Renal cortical epithelial cell (primary cell): Measurements from ENCODE around the gene VPS25. TPM values are rescaled to one million over a fixed set of nuclear protein-coding genes. Genes with fewer than 3 reads are reported as not detected.
"Not testable (repeated sequence)": the region's sequence is repeated elsewhere in the genome, so short reads cannot be mapped to it uniquely, and the experiment has no call there.

Source experiments
- DNase-seq: peaks from one replicate; pipeline ENCODE4 v3.0.0-alpha.2; 2011; ENCODE audit warnings: low read depth
- total RNA-seq: library from RNA; depleted of rRNA; stranded (reverse); fragments of >200 nt; gene quantifications from 2 replicates; pipeline ENCODE4 v1.2.3, GENCODE V29; 2014

The VPS25 gene
- total RNA-seq, 1 donor from 2014 or later, result 70.5 TPM

DNA sequence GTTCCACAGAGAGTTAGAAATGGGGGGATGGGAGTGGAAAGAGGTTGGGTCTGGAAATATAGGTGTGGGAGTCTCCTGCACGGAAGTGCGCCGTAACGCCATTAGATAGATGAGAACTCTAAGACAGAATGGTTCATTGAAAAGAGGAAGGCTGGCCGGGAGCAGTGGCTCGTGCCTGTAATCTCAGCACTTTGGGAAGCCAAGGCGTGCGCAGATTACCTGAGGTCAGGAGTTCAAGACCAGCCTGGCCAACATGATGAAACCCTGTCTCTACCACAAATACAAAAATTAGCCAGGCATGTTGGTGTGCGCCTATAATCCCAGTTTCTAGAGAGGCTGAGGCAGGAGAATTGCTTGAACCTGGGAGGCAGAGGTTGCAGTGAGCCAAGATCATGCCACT is 5.2 kb upstream of the VPS25 start:
- DNase-seq, result not testable (repeated sequence)

DNA sequence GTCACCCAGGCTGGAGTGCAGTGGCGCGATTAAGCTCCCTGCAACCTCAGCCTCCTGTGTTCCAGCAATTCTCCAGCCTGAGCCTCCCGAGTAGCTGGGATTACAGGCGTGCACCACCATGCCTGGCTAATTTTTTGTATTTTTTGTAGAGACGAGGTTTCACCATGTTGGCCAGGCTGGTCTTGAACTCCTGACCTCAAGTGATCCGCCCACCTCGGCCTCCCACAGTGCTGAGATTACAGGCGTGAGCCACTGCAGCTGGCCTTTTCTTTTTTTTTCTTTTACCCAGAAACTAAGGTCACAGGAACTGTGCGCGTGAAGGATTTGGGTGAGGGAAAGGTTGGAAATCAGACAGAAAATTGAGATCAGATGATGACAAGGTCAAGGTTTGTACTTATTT is 3.3 kb upstream of the VPS25 start:
- not testable (repeated sequence) for DNase-seq

DNA sequence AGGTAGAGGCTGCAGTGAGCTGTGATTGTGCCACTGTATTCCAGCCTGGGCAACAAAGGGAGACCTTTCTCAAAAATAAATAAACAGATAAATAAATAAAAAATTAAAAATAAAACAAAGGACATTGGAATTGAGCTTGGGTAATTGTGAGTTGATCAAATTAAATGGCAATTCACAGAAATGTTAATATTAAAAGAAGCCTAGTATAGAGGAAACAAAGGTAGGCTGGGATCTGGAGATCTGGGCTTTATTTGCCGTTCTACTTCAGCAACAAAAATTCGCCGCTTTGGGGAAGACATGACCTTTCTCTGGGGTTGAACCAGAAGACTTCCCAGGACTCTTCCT is 332 bp upstream of the VPS25 start:
- DNase-seq, result no peak

DNA sequence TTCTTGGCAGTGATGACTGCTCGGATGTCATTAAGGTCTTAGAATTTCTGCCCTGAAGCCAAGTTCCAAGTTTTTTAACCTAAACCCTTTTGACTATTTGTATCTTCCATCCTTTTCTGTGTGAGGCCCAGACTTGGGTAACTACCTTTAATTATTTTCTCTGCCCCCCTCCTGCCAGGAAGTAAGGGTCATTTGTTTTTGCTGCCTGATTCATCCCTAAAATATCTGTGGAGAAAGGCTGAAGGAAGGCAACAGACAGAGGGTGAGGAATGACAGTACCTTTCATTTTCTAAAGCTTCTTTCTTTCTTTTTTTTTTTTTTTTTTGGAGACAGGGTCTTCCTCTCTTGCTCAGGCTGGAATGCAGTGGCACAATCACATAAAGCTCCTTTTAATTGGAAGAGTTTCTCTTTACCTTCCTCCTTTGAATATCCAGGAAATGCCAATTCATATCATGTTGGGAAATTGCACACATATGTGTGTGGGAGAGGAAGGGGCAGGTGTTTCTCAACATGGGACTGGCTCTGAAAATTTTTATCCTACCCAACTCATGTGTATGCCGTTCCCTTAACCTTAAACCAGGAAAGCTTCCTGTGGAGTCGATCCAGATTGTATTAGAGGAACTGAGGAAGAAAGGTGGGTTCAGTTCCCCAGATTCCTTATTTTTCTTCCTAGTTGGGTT is 957 bp downstream of the VPS25 start:
- peak; percentile 79 for DNase-seq

DNA sequence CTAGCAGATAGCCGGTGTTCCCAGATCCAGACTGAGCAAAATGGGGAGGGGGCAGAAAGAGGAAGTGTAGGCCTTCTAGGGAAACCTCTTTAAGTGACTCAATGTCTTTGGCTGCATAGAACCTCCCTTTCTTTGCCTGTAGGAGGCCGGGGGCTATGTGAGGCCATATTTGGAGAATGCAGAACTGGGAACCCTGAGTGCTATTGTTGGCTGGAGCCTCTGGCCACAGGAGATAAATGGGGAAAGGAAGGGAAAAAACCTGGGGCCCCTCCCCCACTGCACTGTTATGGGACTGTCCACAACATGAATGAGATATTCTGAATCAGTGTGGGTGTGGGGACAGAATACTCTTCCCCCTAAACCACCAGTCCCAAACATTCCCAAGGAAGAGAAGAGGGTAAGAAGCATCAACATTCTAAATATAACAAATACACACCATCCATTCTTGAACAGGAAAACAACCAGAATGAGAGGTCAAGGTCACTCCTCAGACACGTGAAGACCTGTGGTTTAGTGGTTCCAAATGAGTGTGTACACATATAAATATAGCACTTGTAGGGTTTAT is 2.4 kb downstream of the VPS25 start:
- DNase-seq, result peak; percentile 45

DNA sequence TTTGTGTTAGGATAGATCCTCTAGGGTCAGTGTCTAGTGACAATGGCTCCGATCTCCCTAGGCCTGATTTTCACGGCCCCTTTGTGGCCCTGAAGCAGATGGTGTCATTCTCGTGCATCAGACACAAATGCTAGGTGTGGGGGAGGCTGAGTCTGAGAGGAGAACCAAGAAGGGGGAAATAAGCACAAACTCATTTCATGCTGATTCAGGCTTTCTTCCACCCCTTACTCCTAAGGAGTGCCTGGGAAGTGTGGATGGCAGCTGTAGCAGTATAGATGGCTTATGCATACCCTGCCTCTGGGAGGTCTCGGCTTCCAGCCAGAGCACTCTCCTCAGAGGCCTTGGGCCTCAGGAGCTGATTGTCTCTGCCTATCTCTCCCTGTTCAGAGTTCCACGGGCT is 5.3 kb downstream of the VPS25 start:
- no peak for DNase-seq

DNA sequence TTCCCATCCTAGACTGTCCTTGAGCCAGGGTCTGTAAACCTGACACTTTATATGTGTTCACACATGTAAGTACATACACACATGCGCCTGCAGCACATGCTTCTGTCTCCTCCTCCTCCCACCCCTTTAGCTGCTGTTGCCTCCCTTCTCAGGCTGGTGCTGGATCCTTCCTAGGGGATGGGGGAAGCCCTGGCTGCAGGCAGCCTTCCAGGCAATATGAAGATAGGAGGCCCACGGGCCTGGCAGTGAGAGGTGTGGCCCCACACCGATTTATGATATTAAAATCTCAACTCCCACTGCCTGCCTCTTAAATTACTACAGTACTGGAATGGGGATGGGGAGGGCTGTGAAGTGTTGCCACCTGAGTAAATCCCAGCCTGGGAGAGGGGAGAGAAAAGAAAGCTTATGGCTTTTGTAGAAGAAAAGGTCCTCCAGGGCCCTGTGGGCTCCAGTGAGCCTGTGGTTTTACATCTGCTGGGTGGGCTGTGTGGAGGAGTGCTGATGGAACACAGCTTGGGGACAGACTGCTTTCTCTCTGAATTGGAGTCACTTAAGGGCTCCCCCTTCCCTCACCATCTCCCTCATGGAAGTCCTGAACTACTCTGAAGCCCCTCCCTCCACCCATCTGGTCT is 6.2 kb downstream of the VPS25 start:
- DNase-seq, result no peak

DNA sequence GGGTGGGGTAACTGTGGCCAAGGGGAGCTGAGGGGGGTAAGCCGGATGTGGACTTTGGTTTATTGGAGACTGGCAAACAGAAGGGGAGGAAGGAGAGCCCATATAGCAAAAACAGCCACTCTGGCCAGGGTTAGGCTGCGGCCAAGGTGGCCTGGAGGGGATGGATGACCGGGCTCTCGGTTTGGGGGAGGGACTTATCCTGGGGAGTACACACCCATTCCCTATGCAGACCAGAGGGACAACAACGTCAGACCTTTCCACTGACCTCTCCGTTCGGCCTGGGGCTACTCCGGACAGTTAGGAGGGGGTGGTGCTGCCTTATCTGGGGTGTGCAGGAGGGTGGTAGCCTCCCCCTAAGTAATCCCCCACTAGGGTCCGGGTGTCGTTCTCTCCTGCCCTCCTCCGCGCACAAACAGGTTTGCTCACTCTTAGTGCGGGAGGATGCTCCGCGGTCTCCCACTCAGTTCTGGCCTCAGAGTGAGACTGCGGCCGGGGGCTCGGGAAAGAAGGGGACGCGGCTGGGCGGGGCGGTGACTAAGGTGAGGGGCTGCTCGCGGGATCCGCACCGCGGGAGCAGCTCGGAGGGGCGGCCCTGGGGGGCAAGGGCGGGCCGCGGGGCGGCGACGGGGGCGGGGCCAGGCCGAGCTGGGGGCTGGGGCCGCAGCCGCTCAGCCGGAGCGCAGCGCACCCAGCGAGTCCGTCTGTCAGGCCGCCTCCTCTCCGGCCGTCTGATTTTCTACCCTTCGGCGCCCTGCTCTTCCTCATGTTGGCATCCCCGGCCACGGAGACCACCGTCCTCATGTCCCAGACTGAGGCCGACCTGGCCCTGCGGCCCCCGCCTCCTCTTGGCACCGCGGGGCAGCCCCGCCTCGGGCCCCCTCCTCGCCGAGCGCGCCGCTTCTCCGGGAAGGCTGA is 6.9 kb downstream of the VPS25 start, which contains the start of gene WNK4:
TSS of gene WNK4 (plus strand) at position 675 of the 915 bp plus-strand sequence. CDS start at position 764, 89 bp downstream.
- DNase-seq, result peak; percentile 66

DNA sequence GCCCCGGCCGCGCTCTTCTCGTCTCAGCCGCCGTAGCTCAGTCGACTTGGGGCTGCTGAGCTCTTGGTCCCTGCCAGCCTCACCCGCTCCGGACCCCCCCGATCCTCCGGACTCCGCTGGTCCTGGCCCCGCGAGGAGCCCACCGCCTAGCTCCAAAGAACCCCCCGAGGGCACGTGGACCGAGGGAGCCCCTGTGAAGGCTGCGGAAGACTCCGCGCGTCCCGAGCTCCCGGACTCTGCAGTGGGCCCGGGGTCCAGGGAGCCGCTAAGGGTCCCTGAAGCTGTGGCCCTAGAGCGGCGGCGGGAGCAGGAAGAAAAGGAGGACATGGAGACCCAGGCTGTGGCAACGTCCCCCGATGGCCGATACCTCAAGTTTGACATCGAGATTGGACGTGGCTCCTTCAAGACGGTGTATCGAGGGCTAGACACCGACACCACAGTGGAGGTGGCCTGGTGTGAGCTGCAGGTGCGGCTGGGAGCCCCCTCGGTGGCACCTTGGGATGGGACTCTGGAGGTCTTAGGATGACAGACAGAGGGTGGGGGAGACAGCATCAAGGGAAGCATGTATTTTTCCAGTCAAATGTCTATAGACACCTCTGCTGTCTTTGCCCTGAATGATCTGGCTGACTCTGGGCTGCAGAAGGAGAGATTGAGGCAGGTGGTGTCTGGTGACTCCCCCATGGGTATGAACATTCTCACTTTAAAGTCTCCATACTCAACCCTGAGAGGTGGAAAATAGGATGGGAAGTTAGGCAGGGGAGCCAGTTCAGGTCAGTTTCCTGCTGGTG is 7.8 kb downstream of the VPS25 start:
- no peak for DNase-seq

DNA sequence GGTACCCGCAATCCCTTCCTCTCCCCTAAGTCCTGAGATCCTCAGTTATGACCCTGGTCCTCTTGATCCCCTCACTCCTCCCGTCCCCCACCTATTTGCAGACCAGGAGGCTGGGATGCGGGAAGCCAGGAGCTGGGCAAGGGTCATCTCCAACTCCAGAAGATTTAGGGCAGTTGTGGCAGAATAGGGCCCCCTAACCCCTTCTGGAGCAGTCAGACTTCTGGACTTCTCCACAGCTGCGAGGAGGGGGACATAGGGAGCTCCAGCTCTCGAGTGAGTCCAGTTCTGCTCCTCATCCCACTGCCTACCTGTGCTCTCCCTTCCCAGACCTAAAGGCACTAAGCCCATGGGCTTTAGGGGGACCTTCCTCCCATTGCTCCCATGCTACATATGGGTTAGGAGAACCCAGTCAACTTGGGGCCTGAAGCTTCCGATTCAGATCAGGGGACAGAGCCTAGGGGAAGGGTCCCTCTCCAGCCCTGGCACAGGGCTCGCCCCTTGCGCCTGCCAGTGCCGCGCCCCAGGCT is 8.5 kb downstream of the VPS25 start:
- no peak for DNase-seq

DNA sequence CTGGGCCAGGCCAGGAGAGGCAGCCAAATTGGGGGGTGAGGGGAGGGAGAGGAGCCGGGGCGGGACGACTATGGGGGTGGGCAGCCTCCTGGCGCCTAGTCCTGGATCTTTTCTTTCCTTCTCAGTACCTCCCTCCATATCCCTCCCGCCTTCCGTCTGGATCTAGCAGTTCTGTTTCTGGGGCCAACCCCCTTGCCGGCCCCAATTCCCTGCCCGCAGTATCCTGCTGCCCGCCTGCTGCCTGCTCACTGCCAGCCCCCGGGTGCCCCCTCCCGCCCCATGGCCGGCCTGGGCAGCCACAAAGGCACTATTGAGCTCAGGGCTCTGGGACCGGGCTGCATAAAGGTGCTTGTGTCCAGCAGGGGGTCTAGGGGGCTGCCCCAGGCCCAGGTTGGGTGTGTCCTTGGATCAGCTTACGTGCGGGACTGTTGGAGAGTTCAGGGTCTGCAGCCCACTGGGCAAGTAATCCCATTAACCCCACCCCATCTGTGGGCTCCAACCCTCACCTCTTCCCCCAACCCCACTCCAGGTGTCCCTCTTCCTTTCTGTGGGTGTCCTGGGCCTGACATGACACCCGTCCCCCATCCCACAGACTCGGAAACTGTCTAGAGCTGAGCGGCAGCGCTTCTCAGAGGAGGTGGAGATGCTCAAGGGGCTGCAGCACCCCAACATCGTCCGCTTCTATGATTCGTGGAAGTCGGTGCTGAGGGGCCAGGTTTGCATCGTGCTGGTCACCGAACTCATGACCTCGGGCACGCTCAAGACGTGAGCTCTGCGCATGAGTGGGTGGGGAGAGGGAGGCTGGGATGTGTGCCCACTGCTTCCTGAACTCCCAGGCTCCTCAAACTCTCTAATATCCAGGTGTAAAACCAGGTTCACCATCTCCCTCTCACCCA is 9.2 kb downstream of the VPS25 start:
- no peak for DNase-seq

DNA sequence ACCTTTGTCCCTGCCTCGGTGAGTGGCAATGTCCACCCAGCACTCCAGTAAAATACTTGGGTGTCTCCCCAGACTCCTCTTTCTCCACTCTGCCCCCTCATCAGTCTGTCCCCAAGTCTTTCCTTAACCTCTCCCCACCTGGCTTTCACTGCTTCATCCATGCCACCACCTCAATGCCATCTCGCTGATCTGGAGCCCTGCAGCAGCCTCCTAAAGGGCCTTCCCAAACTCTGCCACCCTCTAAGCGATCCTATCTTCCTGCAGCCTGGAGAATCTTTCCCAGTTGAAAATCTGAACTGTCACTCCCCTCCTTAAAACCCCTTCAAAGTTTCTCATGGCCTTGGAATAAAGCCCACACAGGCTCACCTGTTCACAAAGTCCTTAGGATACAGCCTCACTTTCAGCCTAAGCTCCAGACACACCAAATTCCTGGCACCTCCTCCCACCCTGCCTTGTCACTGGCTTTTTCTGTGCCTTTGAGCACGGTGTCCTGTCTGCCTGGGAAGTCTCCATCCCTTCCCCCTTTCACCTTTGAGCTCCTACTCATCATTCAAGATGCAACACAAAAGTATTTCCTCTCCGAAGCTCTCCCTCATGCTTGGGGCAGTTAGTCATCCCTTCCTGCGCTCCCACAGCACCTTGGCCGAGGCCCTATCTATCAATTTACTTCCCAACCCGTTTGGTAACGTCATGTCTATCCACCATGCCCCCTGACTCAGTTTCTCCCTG is 10.0 kb downstream of the VPS25 start:
- peak; percentile 77 for DNase-seq

DNA sequence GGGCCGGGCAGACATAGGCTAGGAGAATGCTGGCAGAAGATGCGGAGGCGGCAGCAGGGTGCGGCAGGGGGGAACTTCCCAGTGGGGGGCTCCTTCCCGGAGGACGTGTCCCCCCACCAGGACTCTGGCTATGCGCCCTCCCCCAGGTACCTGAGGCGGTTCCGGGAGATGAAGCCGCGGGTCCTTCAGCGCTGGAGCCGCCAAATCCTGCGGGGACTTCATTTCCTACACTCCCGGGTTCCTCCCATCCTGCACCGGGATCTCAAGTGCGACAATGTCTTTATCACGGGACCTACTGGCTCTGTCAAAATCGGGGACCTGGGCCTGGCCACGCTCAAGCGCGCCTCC is 10.5 kb downstream of the VPS25 start:
- no peak for DNase-seq

DNA sequence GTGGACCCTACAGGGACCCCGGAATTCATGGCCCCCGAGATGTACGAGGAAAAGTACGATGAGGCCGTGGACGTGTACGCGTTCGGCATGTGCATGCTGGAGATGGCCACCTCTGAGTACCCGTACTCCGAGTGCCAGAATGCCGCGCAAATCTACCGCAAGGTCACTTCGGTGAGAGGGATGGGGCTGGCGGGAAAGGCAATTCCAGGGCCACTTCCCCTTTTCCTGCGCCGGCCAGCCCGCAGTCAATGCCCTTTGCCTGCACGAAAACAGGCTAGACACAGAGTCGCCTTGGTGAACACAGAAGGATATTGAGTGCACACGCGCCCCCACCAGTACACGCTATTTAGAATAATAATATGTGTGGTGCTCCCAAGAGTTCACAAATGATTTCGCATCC is 11.2 kb downstream of the VPS25 start:
- DNase-seq, result no peak

DNA sequence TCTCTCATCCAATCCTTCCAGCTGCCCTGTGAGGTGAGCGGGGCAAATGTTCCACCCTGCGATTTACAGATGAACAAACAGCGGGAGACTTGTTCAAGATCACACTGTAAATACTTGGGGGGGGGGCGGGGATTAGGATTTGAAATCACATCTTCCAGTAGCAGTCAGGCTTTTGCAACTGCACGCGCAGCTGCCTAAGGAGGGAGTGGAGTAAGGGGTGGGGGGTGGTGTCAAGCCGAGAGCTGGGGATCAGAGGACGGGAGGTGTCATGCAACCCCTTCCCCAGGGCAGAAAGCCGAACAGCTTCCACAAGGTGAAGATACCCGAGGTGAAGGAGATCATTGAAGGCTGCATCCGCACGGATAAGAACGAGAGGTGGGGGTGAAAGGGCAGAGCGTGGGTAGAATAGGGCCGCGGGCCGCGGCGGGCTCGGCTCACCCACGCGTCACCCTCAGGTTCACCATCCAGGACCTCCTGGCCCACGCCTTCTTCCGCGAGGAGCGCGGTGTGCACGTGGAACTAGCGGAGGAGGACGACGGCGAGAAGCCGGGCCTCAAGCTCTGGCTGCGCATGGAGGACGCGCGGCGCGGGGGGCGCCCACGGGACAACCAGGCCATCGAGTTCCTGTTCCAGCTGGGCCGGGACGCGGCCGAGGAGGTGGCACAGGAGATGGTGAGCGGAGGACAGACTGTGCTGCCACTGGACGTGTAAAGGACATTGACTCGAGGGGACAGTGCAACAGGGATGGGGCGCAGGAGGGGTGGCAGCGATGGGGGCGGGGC is 11.8 kb downstream of the VPS25 start:
- DNase-seq, result no peak

DNA sequence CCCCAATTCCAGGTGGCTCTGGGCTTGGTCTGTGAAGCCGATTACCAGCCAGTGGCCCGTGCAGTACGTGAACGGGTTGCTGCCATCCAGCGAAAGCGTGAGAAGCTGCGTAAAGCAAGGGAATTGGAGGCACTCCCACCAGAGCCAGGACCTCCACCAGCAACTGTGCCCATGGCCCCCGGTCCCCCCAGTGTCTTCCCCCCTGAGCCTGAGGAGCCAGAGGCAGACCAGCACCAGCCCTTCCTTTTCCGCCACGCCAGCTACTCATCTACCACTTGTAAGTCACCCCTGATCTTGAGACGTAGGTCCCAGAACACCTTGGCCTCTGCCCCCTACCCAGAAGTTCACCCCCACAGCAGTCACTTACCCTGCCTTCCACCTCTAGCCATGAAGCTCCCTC is 14.0 kb downstream of the VPS25 start:
- DNase-seq, result no peak

DNA sequence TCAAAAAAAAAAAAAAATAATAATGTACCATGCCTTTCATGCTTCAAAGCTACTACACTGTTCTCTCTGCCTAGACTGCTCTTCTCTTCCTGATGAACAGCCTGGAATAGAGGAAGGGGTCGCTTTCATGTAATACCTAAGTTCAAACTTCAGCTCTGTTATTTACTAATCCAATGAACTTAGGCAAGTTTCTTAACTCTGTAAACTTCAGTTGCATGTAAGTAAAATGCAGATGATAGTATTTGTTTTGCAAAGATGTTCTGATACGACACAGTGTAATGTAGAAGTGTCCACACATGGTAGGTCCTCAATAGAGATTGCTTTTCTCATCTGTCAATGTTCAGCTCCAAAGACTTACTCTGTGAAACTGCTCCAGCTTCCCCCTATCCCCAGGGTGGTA is 18.7 kb downstream of the VPS25 start:
- no peak for DNase-seq

DNA sequence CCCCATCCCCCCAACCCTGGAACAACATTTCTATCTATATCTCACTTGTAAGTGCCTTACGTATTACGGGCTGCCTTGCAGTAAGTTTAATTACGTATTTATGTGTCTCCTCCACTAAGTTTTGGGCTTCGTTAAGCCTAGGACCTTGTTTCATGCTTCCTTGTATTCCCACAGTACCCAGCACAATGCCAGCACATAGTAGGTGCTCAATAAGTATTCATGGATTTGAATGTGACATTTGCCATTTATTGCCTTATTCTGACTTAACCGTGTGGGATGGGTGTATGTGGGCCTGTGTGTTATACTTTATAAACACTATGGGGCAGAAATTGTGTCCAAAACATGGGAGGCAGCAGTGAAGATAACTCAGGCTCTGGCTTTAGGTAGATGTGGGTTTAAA is 19.3 kb downstream of the VPS25 start:
- no peak for DNase-seq

DNA sequence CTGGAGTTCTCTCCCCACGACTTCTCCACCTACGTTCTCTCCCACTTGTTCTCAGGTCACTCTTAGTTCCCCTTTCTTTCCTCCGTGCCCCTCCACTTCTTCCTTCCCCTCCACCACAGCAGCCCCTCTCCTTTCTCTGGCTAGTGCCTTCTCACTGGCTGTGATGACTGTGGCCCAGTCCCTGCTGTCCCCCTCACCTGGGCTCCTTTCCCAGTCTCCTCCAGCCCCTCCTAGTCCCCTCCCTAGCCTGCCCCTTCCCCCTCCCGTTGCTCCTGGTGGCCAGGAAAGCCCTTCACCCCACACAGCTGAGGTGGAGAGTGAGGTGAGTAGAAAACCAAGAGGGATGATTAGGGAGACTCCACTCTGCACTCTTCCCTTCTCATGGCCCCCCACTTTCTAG is 21.8 kb downstream of the VPS25 start:
- DNase-seq, result no peak
